Gastroesophageal sphincter (tissue), 4 donors: ENCODE results near the gene BMP2K. TPM values are rescaled to one million over a fixed set of nuclear protein-coding genes. Genes with fewer than 3 reads are reported as not detected.
A peak's percentile ranks its signal among the peaks of the same experiment; 100 is the strongest.

Experiments used
- ATAC-seq: fragments of 150-250 bp; one replicate; pipeline ENCODE4 v1.9.1; 2016; ENCODE audit warnings: mild to moderate bottlenecking, moderate library complexity
- H3K27ac ChIP-seq, 4 donors: fragments of 200-600 bp; sonication (generic) in 3 of 4; 1 replicate in 3 of 4; 2 replicates in 1 of 4; pipeline ENCODE4 v1.5.1; 2016 to 2019
- H3K27me3 ChIP-seq: fragments of 200-600 bp; sonication (generic); one replicate; pipeline ENCODE4 v1.5.1; 2019
- H3K36me3 ChIP-seq, 2 donors: fragments of 200-600 bp; sonication (generic); one replicate each; pipeline ENCODE4 v1.5.1; 2019; ENCODE audit warnings: control low read depth in 1 of 2
- H3K4me1 ChIP-seq, 3 donors: fragments of 200-600 bp; sonication (generic); 1 replicate in 2 of 3; 2 replicates in 1 of 3; pipeline ENCODE4 v1.5.1; 2016 to 2019; ENCODE audit warnings: control low read depth in 2 of 3
- H3K4me3 ChIP-seq, 2 donors: fragments of 200-600 bp; sonication (generic); one replicate each; pipeline ENCODE4 v1.5.1; 2019; ENCODE audit warnings: mild to moderate bottlenecking in 1 of 2, moderate library complexity in 1 of 2
- H3K9me3 ChIP-seq, 3 donors: fragments of 200-600 bp; sonication (generic); one replicate each; pipeline ENCODE4 v1.5.1; 2017 to 2019; ENCODE audit warnings: control low read depth in 2 of 3
- CTCF ChIP-seq, 4 experiments: fragments of 200-600 bp in 2 of 4; fragments of 450-650 bp in 2 of 4; sonication (generic) in 1 of 4; IDR thresholded peaks; one replicate each; pipeline ENCODE4 v1.5.1; 2017 to 2019; ENCODE audit warnings: antibody characterized with exemption in 4 of 4, mild to moderate bottlenecking in 2 of 4, moderate library complexity in 2 of 4
- EP300 ChIP-seq: sonication (generic); formaldehyde crosslinking; IDR thresholded peaks from one replicate; pipeline ENCODE4 v1.6.1; 2017; ENCODE audit warnings: antibody characterized with exemption, mild to moderate bottlenecking
- POLR2A ChIP-seq, 2 donors: fragments of 450-650 bp; IDR thresholded peaks; one replicate each; pipeline ENCODE4 v1.6.1; 2017; ENCODE audit warnings: antibody characterized with exemption in 2 of 2, mild to moderate bottlenecking in 2 of 2, moderate library complexity in 1 of 2
- POLR2AphosphoS5 ChIP-seq: sonication (generic); formaldehyde crosslinking; IDR thresholded peaks from one replicate; pipeline ENCODE4 v1.6.1; 2017; ENCODE audit warnings: antibody characterized with exemption
- WGBS, 2 donors: methylation state at CpG; one replicate each; pipeline ENCODE4 v1.1.5; 2018; ENCODE audit warnings: low coverage in 1 of 2; 5-methylcytosine and 5-hydroxymethylcytosine counted together
- total RNA-seq, 4 donors: library from RNA; depleted of rRNA; stranded (reverse); fragments of >200 nt; gene quantifications; one replicate each; pipeline ENCODE4 v1.1.0, GENCODE V29; 2016

The BMP2K gene
- total RNA-seq, 4 donors from 2014 or later, result 44.6 to 70.5 (median 48.7) TPM

GRCh38 chr4:78930016-78930629, 154.0 kb downstream of the BMP2K start:
- H3K4me3 ChIP-seq, result no peak overlapping the region
- no peak for ATAC-seq
- TF ChIP-seq EP300 (no peak), POLR2AphosphoS5 (no peak), POLR2A (IDR thresholded peaks at IDR 0.05) (no peak), CTCF (IDR thresholded peaks at IDR 0.05) (no peak)
- no peaks in the 10 kb centered on the region for H3K4me1 ChIP-seq
- no peak overlapping the region for H3K27ac ChIP-seq
- peaks cover 0 to 72% of the 10 kb centered on the region in 2 donors for H3K36me3 ChIP-seq
- no peaks in the 10 kb centered on the region for H3K9me3 ChIP-seq
- 86% methylated on average over 6 of the region's 6 CpGs for WGBS, 2 donors
- no peaks in the 10 kb centered on the region for H3K27me3 ChIP-seq

GRCh38 chr4:78936989-78937388, 160.8 kb downstream of the BMP2K start:
- TF ChIP-seq POLR2A (IDR thresholded peaks at IDR 0.05) (no peak), CTCF (IDR thresholded peaks at IDR 0.05) (no peak), POLR2AphosphoS5 (no peak), EP300 (no peak)
- WGBS, 2 donors, result 73 to 79% methylated on average over 3 to 4 of the region's 4 CpGs
- Histone ChIP-seq H3K9me3 (no peaks in the 10 kb centered on the region), H3K4me1 (peaks cover 0 to 47% (median 7%) of the 10 kb centered on the region in 3 donors), H3K36me3 (peaks cover 0 to 12% of the 10 kb centered on the region in 2 donors), H3K27me3 (no peaks in the 10 kb centered on the region), H3K4me3 (no peak overlapping the region), H3K27ac (no peak overlapping the region)
- no peak for ATAC-seq

GRCh38 chr4:78937837-78938236, 161.7 kb downstream of the BMP2K start:
- 68 to 84% methylated on average over 3 to 4 of the region's 4 CpGs for WGBS, 2 donors
- H3K4me3 ChIP-seq, result peak overlapping the region; percentile 84 to 90
- no peak for TF ChIP-seq EP300
- TF ChIP-seq POLR2AphosphoS5, result no peak
- TF ChIP-seq POLR2A (IDR thresholded peaks at IDR 0.05), result no peak
- no peak for TF ChIP-seq CTCF (IDR thresholded peaks at IDR 0.05)
- H3K36me3 ChIP-seq, result peaks cover 0 to 4% of the 10 kb centered on the region in 2 donors
- peak overlapping the region in 1 of 4 donors; percentile 95 for H3K27ac ChIP-seq
- ATAC-seq, result no peak
- H3K27me3 ChIP-seq, result no peaks in the 10 kb centered on the region
- H3K9me3 ChIP-seq, result no peaks in the 10 kb centered on the region
- H3K4me1 ChIP-seq, result peaks cover 0 to 47% (median 7%) of the 10 kb centered on the region in 3 donors

- TF ChIP-seq CTCF (IDR thresholded peaks at IDR 0.05) (no peak), EP300 (no peak), POLR2A (IDR thresholded peaks at IDR 0.05) (no peak), POLR2AphosphoS5 (no peak)
- Histone ChIP-seq H3K36me3 (no peaks in the 10 kb centered on the region), H3K4me3 (peak overlapping the region; percentile 84 to 90), H3K9me3 (no peaks in the 10 kb centered on the region), H3K27ac (peak overlapping the region in 3 of 4 donors; percentile 88 to 95 (median 89)), H3K4me1 (peaks cover 0 to 47% (median 7%) of the 10 kb centered on the region in 3 donors), H3K27me3 (no peaks in the 10 kb centered on the region)
- WGBS, 2 donors, result 0 to 4% methylated on average over 6 to 7 of the region's 7 CpGs
- no peak for ATAC-seq
Observed at GRCh38 chr4:78938474-78938867, 162.3 kb downstream of the BMP2K start.
